Activated T-cell treated with anti-CD3 and anti-CD28 coated beads for 48 hours (primary cell): ENCODE measurements around the gene ADGRL3.

Source experiments
- DNase-seq: peaks from one replicate; pipeline ENCODE4 v3.0.0-alpha.2; 2020; ENCODE audit warnings: low read depth

ADGRL3 gene

GRCh38 chr4:61427099-61427817 lies 227.1 kb downstream of the ADGRL3 start:
- no peak for DNase-seq

DNA sequence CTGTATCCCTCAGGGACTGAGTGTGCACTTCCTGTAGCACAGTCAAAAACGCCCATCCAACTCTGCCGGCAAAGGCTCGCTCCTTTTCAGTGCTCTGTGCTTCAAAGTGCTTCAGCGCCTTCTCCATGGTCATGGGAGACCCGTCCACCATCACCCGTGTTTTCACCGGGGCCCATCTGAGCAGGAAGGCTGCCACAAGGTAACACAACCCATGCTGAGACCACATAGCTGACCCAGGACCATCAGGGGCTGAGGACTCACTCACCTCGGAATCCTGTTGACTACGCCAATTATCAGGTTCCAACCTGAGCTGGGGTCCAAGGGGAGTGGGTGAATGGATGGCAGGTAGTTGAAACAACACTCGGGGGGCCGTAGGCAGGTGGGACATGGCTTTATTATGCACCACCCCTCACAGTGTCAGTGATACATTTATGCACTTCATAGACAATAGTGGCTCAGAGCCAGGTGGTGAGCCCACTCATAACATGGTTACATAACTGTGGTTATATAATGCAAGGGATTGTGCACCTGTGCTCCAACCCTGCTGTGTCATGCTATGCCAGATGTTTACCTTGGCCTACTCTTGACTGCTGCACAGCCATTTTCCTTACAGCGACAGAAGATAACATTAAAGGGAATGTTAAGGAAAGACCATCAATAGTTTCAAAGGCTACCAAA lies 227.8 kb downstream of the ADGRL3 start:
- no peak for DNase-seq

DNA sequence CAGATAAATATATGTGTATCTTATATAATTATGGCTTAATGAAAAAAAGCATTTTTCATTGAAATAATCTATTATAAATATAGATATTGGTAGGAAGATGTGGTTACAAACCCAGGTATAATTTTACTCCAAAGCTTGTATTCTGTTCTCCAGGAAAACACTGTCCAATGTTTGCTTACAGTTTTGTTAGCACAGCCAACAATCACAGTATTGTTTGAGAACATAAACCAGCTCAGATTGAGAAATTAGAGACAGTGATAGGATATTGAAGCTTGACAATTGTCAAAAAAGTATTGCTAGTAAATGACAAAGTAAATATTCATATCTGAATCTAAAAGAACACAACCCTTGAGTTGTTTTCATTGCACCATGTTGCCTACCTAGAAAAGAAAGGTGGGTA lies 228.8 kb downstream of the ADGRL3 start:
- no peak for DNase-seq

- DNase-seq, result no peak
Measured at GRCh38 chr4:61431131-61431530, 231.0 kb downstream of the ADGRL3 start.

GRCh38 chr4:61437923-61438322 lies 237.8 kb downstream of the ADGRL3 start:
- no peak for DNase-seq

DNA sequence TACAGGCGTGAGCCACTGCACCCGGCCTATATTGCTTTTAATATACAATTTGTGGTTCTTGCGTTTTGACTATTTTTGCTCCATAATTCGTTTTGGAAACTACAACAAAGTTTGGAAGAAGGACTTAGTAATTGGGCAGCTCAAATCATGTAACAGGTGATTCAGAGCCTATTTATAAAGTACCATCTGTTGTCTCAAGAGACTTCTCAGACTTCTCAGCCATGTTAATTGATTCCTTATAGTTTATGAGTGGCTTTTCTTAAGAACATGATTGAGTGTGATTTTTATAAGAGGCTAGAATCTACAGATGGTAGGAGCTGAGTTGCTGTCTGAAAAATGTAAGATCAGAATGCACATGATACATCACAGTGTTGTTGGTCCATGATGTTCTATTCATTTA lies 240.2 kb downstream of the ADGRL3 start:
- no peak for DNase-seq

GRCh38 chr4:61442936-61443335 lies 242.8 kb downstream of the ADGRL3 start:
- DNase-seq, result no peak

DNA sequence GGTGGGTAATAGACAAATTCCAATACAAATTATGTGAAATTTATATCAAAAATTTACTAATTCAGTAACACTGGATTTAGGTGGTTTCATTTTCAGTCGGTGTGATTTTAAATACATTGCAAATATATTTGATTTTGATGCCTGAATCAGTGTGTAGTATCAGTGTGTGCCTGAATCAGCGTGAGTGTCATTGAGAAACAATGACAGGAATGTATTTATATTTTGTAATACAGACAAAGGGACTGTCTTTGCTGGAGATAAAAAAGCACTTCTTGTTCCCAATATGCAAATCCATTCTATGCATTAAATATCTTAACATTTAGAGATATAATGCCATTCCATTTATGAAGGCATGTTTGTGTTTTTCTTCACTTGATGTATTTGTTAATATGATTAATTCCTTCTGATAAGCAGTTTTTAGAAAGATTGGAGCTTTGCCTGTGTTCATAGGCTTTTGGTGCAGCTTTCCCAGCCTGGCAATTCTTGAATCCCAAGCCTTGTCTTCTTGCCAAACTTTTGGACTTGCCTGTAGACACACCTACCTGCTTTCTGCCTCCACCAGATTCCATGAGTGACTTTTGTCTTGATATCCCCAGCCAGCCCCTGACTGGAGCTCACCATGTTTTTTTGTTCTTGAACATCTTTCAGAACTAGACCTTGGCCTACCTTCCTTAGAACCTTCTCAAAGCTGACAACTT lies 243.8 kb downstream of the ADGRL3 start:
- no peak for DNase-seq

DNA sequence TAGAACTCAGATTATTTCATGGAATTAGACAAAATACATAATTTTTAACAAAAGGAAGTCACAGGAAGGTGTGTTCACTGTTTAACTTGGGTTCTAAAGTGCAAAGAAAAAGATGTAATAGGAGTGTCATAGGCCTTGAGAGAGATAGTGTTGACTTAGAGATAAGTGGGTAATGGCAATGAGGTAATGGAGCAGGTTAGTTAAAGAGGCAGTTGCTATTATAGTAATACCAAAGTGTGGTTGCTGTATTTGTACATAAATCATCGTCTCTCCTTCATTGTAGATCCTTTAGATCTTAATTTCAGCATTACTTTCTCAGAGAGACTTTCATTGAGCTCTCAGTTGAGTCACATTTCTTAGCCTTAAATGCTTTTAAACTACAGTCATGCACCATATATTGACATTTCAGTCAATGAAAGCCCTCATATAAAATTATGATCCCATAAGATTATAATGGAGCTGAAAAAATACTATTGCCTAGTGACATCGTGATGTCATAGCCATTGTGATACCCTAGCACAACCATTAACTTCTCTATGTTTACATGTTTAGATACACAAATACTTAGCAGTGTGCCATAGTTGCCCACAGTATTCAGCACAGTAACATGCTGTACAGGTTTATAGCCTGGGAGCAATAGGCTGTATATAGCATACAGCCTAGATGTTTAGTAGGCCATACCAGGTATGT lies 245.4 kb downstream of the ADGRL3 start:
- no peak for DNase-seq

- no peak for DNase-seq
Measured at GRCh38 chr4:61446941-61447340, 246.8 kb downstream of the ADGRL3 start.

- DNase-seq, result no peak
Measured at GRCh38 chr4:61447918-61448317, 247.8 kb downstream of the ADGRL3 start.

DNA sequence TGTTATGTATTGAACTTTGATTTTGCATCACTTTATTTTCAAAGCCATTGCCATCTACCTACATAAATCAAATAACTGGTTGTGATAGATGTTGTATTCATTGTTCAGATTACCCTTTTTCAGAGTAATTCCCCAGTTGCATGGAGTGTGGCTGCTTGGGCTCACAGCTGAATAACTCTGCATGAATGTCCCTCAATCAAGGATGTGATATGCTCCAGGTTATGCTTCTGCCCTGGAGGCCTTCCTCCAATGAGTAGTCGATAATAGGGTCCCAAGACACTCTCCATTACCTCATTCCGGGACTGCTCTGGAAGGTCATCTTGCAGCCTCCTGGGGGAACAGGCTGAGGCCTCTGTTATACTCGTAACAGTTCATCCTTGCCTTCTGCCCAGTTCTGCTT lies 251.8 kb downstream of the ADGRL3 start:
- DNase-seq, result no peak

DNA sequence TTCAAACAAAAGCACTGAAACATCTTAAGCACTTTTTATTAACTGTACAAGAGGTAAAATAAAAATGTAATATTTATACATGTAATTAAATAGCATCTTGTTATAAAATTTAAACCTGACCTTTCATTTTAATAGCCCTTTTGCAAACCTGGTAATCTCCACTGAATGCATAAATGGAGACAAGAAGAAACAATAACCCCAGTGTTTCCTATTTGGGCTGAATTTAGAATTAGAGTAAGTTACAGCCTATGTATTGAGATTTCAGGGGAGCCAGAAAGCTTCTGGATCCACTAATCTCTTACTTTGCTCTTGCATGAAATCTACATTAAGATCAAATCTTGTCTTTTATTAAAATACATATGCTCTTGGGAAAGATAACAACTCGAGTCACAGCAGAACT lies 261.8 kb downstream of the ADGRL3 start:
- no peak for DNase-seq

DNA sequence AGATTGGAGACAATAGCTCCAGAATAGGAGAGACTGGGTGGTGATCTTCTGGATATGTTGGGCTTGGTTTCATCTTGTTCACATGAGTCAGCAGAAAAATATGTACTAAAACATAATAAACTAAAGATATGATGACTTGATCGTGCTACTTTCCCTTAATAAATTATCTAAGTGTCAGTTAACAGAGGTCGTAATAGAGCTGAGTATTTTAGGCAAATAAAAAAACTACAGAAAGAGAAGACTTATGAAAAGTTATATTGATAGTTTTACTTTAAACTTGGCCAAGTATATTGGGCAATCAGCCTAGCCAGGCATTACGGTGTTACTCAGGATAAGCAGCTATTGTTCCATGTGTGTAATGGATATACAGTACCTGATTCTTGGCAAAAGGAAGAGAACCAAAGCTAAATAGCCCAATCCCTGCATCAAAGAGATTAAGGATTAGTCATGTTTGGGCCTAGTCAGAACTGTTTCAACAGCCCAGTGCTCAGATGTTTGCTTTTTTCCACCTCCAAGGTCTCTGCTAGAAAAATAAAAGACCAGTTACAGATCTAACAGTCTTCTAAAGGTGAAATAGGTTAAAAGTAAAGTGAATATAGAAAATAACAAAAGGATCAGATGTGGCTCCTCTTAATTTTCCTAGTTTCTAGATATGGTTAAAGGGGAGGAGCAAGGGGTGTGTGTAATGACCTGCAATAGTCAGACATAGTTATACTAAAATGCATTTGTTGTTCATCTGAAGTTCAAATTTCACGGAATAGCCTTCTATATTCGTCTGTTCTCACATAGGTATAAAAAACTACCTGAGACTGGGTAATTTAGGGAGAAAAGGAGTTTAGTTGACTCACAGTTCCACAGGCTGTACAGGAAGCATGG lies 262.6 kb downstream of the ADGRL3 start:
- no peak for DNase-seq

DNA sequence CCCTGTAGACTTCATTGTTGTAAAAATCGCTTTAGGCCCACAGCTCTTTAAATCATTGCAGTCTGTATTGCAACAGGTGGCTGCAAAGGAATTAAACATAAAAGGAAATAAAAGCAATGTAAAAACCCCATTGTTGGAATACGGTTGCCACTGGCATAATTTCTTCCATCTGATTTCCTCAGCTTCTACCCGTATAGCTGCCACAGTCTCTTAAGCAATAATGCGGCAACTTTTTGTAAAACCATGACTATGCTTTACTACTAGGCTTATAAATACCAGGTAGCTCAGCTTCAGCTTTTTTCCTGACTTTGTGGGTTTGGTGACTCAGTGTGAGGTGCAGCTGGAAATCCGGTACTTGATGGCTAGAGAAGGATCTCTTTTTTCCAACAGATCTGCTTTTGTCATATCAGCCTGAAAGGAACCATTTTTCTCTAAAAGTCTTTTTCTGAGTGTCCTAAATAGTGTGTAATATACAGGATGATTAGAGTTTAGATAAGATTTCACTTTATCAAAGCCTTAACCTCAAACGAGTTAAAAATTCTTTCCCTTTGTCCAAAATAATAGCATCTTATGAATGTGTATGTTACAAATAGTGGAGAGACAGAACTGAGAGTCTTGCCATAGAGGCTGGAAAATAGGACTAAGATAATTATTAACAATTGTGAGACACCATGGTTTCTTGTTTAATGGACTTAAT lies 268.0 kb downstream of the ADGRL3 start:
- no peak for DNase-seq

DNA sequence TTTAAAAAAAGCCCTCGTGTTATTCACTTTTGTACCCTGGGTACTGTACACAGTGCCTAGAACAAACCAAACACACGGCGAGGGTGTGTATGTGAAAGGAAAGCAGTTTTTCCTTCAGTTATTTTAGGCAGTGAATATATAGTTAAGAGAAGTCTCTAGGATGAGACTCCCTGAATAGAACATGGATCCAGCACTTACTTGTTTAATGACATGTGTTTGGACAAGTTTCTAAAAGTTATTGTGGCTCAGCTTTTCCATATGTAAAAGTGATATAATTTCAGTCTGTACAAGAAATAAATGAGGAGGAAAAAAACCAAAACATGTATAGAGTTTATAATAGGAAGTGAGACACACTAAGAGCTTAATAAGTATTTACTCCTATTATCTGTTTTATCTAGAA lies 273.2 kb downstream of the ADGRL3 start:
- no peak for DNase-seq

GRCh38 chr4:61478340-61478739 lies 278.2 kb downstream of the ADGRL3 start:
- DNase-seq, result no peak

DNA sequence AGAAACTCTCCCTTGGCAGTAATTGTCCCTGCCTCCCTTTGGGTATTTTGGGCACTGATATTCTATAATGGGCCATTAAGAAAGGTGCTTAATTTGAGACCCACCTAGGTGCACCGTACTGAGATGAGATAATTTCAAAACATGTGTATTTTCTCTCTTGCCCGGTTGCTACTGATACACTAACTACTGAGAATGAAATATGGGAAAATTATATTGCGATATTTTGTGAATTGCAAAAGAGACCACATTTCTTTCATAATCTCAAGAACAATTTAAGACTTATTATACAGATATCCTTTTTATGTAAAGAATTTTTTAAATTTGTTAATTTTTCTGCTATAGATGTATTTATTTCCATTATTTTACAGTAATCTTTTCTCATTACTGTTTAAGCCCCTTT lies 284.9 kb downstream of the ADGRL3 start:
- DNase-seq, result no peak

DNA sequence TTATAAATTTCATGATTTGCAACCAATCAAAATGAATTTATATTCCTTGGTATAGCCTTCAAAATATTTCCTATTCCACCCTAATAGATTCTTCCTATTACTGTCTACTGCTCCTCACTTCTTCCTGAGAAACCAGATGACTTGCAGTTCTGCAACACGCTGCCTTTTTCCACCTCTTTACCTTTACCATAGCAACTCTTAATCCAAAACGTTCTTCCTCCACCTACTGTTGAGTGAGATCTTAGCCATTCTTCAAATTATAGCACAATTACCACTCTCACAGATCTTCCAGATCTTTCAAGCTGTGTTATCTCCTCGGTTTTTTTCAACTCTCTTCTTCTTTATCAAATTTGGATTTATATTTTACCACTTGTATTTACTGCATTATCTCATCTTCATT lies 289.8 kb downstream of the ADGRL3 start:
- no peak for DNase-seq

DNA sequence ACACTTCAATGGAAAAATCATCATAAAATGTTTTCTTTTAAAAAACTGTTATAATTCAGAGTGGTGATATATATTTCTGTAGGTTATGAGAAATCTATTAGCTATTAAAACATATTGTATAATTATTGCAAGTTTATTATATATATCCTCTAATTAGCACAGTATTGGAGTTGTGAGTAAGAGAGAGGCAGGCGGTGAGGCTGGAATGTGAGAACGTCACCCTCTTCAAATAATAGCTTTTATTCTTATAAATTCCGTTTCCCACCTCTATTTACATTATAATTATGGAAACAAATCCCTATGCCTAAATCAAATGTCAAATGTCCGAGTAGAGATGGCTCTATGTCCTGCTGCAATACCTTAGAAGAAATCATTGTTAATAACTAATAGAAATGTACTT lies 292.9 kb downstream of the ADGRL3 start:
- DNase-seq, result no peak

- no peak for DNase-seq
Measured at GRCh38 chr4:61493470-61493869, 293.3 kb downstream of the ADGRL3 start.
